NCI-H524 (cell line): ENCODE measurements around the gene PARVA.

Source experiments
- DNase-seq, 2 experiments: peaks; one replicate each; lab custom pipeline; 2025; lab: John Stamatoyannopoulos, UW

The PARVA gene

GRCh38 chr11:12526789-12527188 lies 149.4 kb downstream of the PARVA start:
- DNase-seq = no peak

- DNase-seq = no peak
These were observed 151.1 kb downstream of the PARVA start for GRCh38 chr11:12528487-12528886.

- no peak for DNase-seq
These were observed 151.7 kb downstream of the PARVA start for GRCh38 chr11:12529041-12529440.

- DNase-seq = no peak
These were observed 152.4 kb downstream of the PARVA start for GRCh38 chr11:12529793-12530192.

GRCh38 chr11:12531020-12531419 lies 153.6 kb downstream of the PARVA start:
- no peak for DNase-seq

- DNase-seq = no peak
These were observed 154.3 kb downstream of the PARVA start for GRCh38 chr11:12531681-12532080.

- DNase-seq = no peak
These were observed 155.2 kb downstream of the PARVA start for GRCh38 chr11:12532580-12532979.

GRCh38 chr11:12534549-12534948 lies 157.2 kb downstream of the PARVA start:
- DNase-seq = no peak

- DNase-seq = no peak
These were observed 157.9 kb downstream of the PARVA start for GRCh38 chr11:12535321-12535720.

GRCh38 chr11:12536566-12536965 lies 159.2 kb downstream of the PARVA start:
- no peak for DNase-seq

GRCh38 chr11:12537778-12538401 lies 160.5 kb downstream of the PARVA start:
- DNase-seq = no peak

GRCh38 chr11:12538889-12539421 lies 161.6 kb downstream of the PARVA start:
- DNase-seq = no peak

- DNase-seq = no peak
These were observed 162.2 kb downstream of the PARVA start for GRCh38 chr11:12539572-12539971.

GRCh38 chr11:12540075-12540680 lies 162.8 kb downstream of the PARVA start:
- DNase-seq = no peak

- DNase-seq = no peak
These were observed 163.7 kb downstream of the PARVA start for GRCh38 chr11:12540913-12541582.

GRCh38 chr11:12541583-12542151 lies 164.3 kb downstream of the PARVA start:
- DNase-seq = no peak

- no peak for DNase-seq
These were observed 165.0 kb downstream of the PARVA start for GRCh38 chr11:12542186-12542935.

GRCh38 chr11:12543596-12544415 lies 166.4 kb downstream of the PARVA start:
- no peak for DNase-seq

- DNase-seq = no peak
These were observed 167.8 kb downstream of the PARVA start for GRCh38 chr11:12544986-12545775.

- DNase-seq = no peak
These were observed 168.8 kb downstream of the PARVA start for GRCh38 chr11:12546122-12546521.
